Measurements from ENCODE around the gene ACER2. TPM values are rescaled to one million over a fixed set of nuclear protein-coding genes. Genes with fewer than 3 reads are reported as not detected.
"Not testable (repeated sequence)": the region's sequence is repeated elsewhere in the genome, so short reads cannot be mapped to it uniquely, and the experiment has no call there.

ACER2 gene
- total RNA-seq, 2 donors from 2014 or later, result 6.8 to 7.3 TPM

DNA sequence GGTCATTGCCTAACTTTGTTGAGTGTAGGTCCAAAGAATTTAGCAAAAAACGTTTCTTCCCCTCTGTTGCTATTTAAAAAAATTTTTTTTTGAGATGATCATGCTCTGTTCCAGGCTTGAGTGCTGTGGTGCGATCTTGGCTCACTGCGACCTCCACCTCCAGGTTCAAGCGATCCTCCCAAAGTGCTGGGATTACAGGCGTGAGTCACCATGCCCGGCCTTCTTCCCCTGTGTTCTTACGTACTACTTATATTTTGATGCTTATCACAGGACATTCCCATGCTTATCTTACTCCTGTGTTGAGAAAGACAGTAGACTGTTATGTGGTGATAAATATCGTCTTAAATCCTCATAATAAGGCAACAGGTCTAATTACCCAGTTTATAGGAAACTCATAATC, 2.5 kb downstream of the ACER2 start:
- no peak overlapping the region for H3K27ac ChIP-seq
- H3K4me3 ChIP-seq, result no peak overlapping the region
- no peaks in the 10 kb centered on the region for H3K27me3 ChIP-seq (replicated peaks; ENCODE audit: insufficient read depth)
- ATAC-seq (ENCODE audit: insufficient number of reproducible peaks, low FRiP score, low read depth) (no peak), DNase-seq (ENCODE audit: low spot score) (no peak)
- H3K36me3 ChIP-seq, result no peaks in the 10 kb centered on the region
- TF ChIP-seq CTCF (IDR thresholded peaks at IDR 0.05), result no peak
- peaks cover 8 to 20% of the 10 kb centered on the region in 2 donors for H3K4me1 ChIP-seq (ENCODE audit: control insufficient read depth in 1 of 2, low read depth in 2 of 2)
- H3K9me3 ChIP-seq, result no peaks in the 10 kb centered on the region

DNA sequence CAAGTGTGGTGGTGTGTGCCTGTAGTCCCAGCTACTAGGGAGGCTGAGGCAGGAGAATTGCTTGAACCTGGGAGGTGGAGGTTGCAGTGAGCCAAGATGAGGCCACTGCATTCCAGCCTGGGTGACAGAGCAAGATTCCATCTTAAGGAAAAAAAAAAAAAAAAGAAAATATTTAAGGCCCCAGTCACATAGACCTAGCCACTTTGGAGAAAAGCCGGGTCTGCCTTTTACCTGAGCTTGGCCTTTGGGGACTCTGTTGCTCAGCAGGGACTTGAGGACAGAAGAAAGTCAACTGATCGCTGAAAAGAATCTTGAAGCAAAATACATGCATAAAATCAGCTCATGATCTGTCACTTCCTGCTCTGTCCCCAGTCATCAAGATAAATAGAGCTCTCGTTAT, 4.6 kb downstream of the ACER2 start:
- H3K27me3 ChIP-seq (replicated peaks; ENCODE audit: insufficient read depth); ATAC-seq (ENCODE audit: insufficient number of reproducible peaks, low FRiP score, low read depth); H3K4me3 ChIP-seq; H3K27ac ChIP-seq; H3K36me3 ChIP-seq; DNase-seq (ENCODE audit: low spot score); H3K9me3 ChIP-seq: not testable (repeated sequence)
- peaks cover 8 to 20% of the 10 kb centered on the region in 2 donors for H3K4me1 ChIP-seq (ENCODE audit: control insufficient read depth in 1 of 2, low read depth in 2 of 2)

DNA sequence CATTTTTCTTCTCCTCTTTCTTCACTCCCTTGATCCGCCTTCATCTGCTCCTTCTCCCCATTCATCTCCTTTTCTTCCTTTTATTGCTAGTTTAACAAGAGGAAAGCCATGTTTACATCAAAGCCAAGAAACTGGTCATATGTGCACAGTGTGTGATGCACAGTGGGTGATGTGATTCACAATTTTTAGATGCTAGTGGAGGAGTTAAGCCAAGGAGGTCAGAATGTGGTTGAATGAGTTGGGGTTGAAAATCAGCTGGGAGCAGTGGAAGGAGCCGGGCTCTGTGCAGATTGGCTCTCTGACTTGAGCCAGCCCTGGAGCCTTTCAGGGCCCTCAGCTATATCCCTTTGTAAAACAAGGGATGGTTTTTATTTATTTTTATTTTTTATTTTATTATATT, 7.3 kb downstream of the ACER2 start:
- TF ChIP-seq CTCF (IDR thresholded peaks at IDR 0.05), result no peak
- Histone ChIP-seq H3K27ac (no peak overlapping the region), H3K9me3 (no peaks in the 10 kb centered on the region), H3K36me3 (no peaks in the 10 kb centered on the region), H3K4me3 (no peak overlapping the region), H3K4me1 (ENCODE audit: control insufficient read depth in 1 of 2, low read depth in 2 of 2) (peaks cover 0 to 3% of the 10 kb centered on the region in 2 donors), H3K27me3 (replicated peaks; ENCODE audit: insufficient read depth) (no peaks in the 10 kb centered on the region)
- DNase-seq (ENCODE audit: low spot score) (no peak), ATAC-seq (ENCODE audit: insufficient number of reproducible peaks, low FRiP score, low read depth) (no peak)

DNA sequence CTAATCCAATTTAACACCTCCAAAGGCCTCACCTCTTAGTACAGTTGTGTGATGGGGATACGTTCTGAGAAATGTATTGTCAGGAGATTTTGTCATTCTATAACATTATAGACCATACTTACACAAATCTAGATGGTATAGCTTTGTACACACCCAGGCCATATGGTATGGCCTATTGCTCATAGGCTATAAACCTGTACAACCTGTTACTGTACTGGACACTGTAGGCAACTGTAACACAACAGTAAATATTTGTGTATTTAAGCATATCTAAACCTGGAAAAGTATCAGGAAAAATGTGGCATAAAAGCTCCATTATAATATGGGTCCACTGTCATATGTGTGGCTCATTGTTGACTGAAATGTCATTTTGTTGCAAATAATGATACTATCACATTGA, 12.1 kb downstream of the ACER2 start:
- no peaks in the 10 kb centered on the region for H3K9me3 ChIP-seq
- H3K27ac ChIP-seq, result no peak overlapping the region
- no peak for TF ChIP-seq CTCF (IDR thresholded peaks at IDR 0.05)
- H3K4me3 ChIP-seq, result no peak overlapping the region
- H3K36me3 ChIP-seq, result peaks cover 8% of the 10 kb centered on the region
- DNase-seq (ENCODE audit: low spot score) (no peak), ATAC-seq (ENCODE audit: insufficient number of reproducible peaks, low FRiP score, low read depth) (no peak)
- no peaks in the 10 kb centered on the region for H3K4me1 ChIP-seq (ENCODE audit: control insufficient read depth in 1 of 2, low read depth in 2 of 2)
- no peaks in the 10 kb centered on the region for H3K27me3 ChIP-seq (replicated peaks; ENCODE audit: insufficient read depth)

GRCh38 chr9:19423163-19423562, 14.4 kb downstream of the ACER2 start:
- DNase-seq (ENCODE audit: low spot score), result no peak
- TF ChIP-seq CTCF (IDR thresholded peaks at IDR 0.05), result no peak
- Histone ChIP-seq H3K4me3 (no peak overlapping the region), H3K36me3 (peaks cover 8% of the 10 kb centered on the region), H3K4me1 (ENCODE audit: control insufficient read depth in 1 of 2, low read depth in 2 of 2) (no peaks in the 10 kb centered on the region), H3K27me3 (replicated peaks; ENCODE audit: insufficient read depth) (no peaks in the 10 kb centered on the region), H3K27ac (no peak overlapping the region), H3K9me3 (no peaks in the 10 kb centered on the region)
- ATAC-seq (ENCODE audit: insufficient number of reproducible peaks, low FRiP score, low read depth), result no peak

DNA sequence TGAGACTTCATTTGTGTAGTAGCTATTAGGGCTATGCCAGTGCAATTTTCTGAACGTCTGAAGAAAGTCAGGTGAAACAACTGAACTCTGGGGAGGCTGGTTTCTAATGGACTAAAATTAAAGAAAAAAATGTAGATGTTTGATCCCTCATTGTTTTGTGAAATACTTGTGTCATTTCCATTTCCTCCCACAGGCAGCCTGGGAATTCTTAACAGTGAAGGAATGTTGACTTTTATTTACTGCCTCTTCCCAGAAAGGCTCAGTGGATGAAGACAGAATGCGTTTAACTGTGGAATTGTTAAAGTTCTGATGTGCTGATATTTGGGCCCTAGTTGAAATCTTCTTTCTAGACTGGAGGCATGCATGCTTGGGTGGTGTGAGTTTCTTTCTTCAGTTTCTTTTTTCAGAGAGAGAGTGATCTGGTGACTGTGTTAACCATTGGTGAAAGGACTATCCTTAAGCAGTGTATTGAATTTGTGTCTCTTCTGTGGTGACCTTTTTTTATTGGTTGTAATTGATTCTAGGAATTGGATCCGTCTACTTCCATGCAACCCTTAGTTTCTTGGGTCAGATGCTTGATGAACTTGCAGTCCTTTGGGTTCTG, 15.5 kb downstream of the ACER2 start:
- Histone ChIP-seq H3K4me3 (no peak overlapping the region), H3K36me3 (peaks cover 8% of the 10 kb centered on the region), H3K4me1 (ENCODE audit: control insufficient read depth in 1 of 2, low read depth in 2 of 2) (no peaks in the 10 kb centered on the region), H3K27me3 (replicated peaks; ENCODE audit: insufficient read depth) (no peaks in the 10 kb centered on the region), H3K27ac (no peak overlapping the region), H3K9me3 (no peaks in the 10 kb centered on the region)
- ATAC-seq (ENCODE audit: insufficient number of reproducible peaks, low FRiP score, low read depth), result no peak
- no peak for TF ChIP-seq CTCF (IDR thresholded peaks at IDR 0.05)
- no peak for DNase-seq (ENCODE audit: low spot score)
